Measurements from ENCODE around the gene TPT1.

DNA sequence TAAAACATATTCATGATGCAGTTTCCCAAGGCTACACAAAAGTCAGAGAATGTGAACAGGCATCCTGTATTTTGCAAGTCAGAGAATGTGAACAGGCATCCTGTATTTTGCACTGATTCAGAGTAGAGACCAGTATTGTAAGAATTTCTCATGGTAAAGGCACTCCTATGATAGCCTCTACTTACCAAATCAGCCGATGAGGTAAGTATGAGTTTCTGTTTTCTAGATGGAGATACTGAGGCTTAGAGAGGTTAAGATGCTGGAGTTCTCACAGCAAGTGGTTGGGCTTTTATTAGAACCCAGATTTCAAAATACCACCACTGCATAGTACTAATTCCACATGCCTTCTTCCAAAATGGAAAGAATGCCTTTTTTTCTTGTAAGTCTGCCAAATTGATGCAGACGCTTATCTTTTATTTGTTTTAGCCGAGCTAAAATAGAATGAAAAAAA is 12.3 kb downstream of the TPT1 start:
- TF ChIP-seq KMT2B (CRISPR knock-in tag; IDR thresholded peaks at IDR 0.05) (no peak), NCOR1 (IDR thresholded peaks at IDR 0.05; ENCODE audit: borderline replicate concordance, low read length) (no peak), PHF5A (CRISPR knock-in tag; IDR thresholded peaks at IDR 0.05; ENCODE audit: low read depth, unreplicated experiment) (no peak), ZNF274 (CRISPR knock-in tag; IDR thresholded peaks at IDR 0.05) (no peak), ZNF12 (CRISPR knock-in tag; IDR thresholded peaks at IDR 0.05) (no peak)
- TF ChIP-seq, protein P1, sequence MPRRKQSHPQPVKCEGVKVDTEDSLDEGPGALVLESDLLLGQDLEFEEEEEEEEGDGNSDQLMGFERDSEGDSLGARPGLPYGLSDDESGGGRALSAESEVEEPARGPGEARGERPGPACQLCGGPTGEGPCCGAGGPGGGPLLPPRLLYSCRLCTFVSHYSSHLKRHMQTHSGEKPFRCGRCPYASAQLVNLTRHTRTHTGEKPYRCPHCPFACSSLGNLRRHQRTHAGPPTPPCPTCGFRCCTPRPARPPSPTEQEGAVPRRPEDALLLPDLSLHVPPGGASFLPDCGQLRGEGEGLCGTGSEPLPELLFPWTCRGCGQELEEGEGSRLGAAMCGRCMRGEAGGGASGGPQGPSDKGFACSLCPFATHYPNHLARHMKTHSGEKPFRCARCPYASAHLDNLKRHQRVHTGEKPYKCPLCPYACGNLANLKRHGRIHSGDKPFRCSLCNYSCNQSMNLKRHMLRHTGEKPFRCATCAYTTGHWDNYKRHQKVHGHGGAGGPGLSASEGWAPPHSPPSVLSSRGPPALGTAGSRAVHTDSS (CRISPR knock-in tag; conservative IDR thresholded peaks at IDR 0.05) = no peak

Data from HepG2 (cell line).